ENCODE measurements around the gene HSPA12A. TPM values are rescaled to one million over a fixed set of nuclear protein-coding genes. Genes with fewer than 3 reads are reported as not detected.

Gene HSPA12A
- total and polyA plus RNA-seq, 9 of the 15 experiments (the other 6 are each of a cell fraction or from before 2014, with no cell fraction given): 0.01 to 0.18 (median 0.04) TPM; not detected in 4

- H3K27me3 ChIP-seq (ENCODE audit: control insufficient read depth in 2 of 2, insufficient read depth in 2 of 2, low read length in 2 of 2): peaks cover 0 to 30% of the 10 kb centered on the region in 2 experiments; a peak in 3 of 5 replicates
- no peaks in the 10 kb centered on the region for H4K20me1 ChIP-seq (replicated peaks; ENCODE audit: control insufficient read depth, insufficient read depth, low read length)
- TF ChIP-seq CC2D1A (IDR thresholded peaks at IDR 0.05): no peak
- TF ChIP-seq SREBF2 (CRISPR knock-in tag; IDR thresholded peaks at IDR 0.05): no peak
- no peak overlapping the region for H3K27ac ChIP-seq (ENCODE audit: extremely low read depth, low read depth, low read length)
- in situ Hi-C loops (cut with MboI): loop anchor here (25.0 kb wide), 1 partner anchor 111 kb away; no protein-coding TSS in a partner anchor
- DNase-seq (ENCODE audit: extremely low read depth in 1 of 4, low spot score in 3 of 4) (no peak), FAIRE-seq (no peak), ATAC-seq (no peak)
- ChIA-PET POLR2A (no interaction called here), CTCF (ENCODE audit: low intra/inter-chr PET ratio) (no interaction called here)
- no peak overlapping the region for H2AFZ ChIP-seq (ENCODE audit: low read depth, low read length)
- H3K4me3 ChIP-seq: no peak overlapping the region
- no TSS peak for BruUV-seq (replicated peaks)
- no peaks in the 10 kb centered on the region for H3K36me3 ChIP-seq (ENCODE audit: control insufficient read depth, insufficient read depth, low read length)
- no peak overlapping the region for H3K9ac ChIP-seq (ENCODE audit: insufficient read depth in 1 of 2, low read depth in 2 of 2, low read length in 2 of 2)
- intact Hi-C loops (cut with micrococcal nuclease): no loop called here
- no peak overlapping the region for H3K4me2 ChIP-seq (ENCODE audit: insufficient read depth, low read length)
- H3K9me3 ChIP-seq (replicated peaks; ENCODE audit: control insufficient read depth, insufficient read depth, low read depth, low read length): no peaks in the 10 kb centered on the region
- H3K9me1 ChIP-seq (ENCODE audit: control insufficient read depth, insufficient read depth, low read length): no peaks in the 10 kb centered on the region
- H3K4me1 ChIP-seq (replicated peaks in 1 of 2; ENCODE audit: control insufficient read depth in 2 of 2, insufficient read depth in 2 of 2, low read length in 2 of 2): no peaks in the 10 kb centered on the region
- WGBS (ENCODE audit: insufficient coverage, low coverage, missing lambda C conversion rate): 0% methylated on average over 11 of the region's 11 CpGs
- no peaks in the 10 kb centered on the region for H3K79me2 ChIP-seq (ENCODE audit: control insufficient read depth, insufficient read depth, low read length)
Measured at GRCh38 chr10:116676118-116676517, 66.2 kb downstream of the HSPA12A start.

GRCh38 chr10:116674901-116675423 is 67.4 kb downstream of the HSPA12A start:
- TF ChIP-seq ARID2 (IDR thresholded peaks at IDR 0.05) (no peak), HNRNPL (IDR thresholded peaks at IDR 0.05; ENCODE audit: low read depth, low read length) (no peak), GTF2A2 (tag; IDR thresholded peaks at IDR 0.05) (no peak), ZNF639 (CRISPR knock-in tag; conservative IDR thresholded peaks at IDR 0.05 in 1 of 2, IDR thresholded peaks at IDR 0.05 in 1 of 2) (no peak), ZNF696 (CRISPR knock-in tag; conservative IDR thresholded peaks at IDR 0.05) (no peak), NONO (IDR thresholded peaks at IDR 0.05; ENCODE audit: low read depth in 2 of 2, low read length in 1 of 2) (no peak)
- H3K9ac ChIP-seq (ENCODE audit: insufficient read depth in 1 of 2, low read depth in 2 of 2, low read length in 2 of 2): no peak overlapping the region
- no peak overlapping the region for H3K4me2 ChIP-seq (ENCODE audit: insufficient read depth, low read length)
- FAIRE-seq (no peak), ATAC-seq (no peak), DNase-seq (ENCODE audit: extremely low read depth in 1 of 4, low spot score in 3 of 4) (no peak)
- no peak overlapping the region for H2AFZ ChIP-seq (ENCODE audit: low read depth, low read length)
- no TSS peak for BruUV-seq (replicated peaks)
- H4K20me1 ChIP-seq (replicated peaks; ENCODE audit: control insufficient read depth, insufficient read depth, low read length): no peaks in the 10 kb centered on the region
- H3K4me3 ChIP-seq: no peak overlapping the region
- H3K9me1 ChIP-seq (ENCODE audit: control insufficient read depth, insufficient read depth, low read length): no peaks in the 10 kb centered on the region
- CTCF ChIA-PET (ENCODE audit: low intra/inter-chr PET ratio): no interaction called here
- H3K9me3 ChIP-seq (replicated peaks; ENCODE audit: control insufficient read depth, insufficient read depth, low read depth, low read length): no peaks in the 10 kb centered on the region
- intact Hi-C loops (cut with micrococcal nuclease) (no loop called here), in situ Hi-C loops (cut with MboI) (loop anchor here (25.0 kb wide), 1 partner anchor 112 kb away; no protein-coding TSS in a partner anchor)
- H3K27me3 ChIP-seq (ENCODE audit: control insufficient read depth in 2 of 2, insufficient read depth in 2 of 2, low read length in 2 of 2): peaks cover 0 to 36% of the 10 kb centered on the region in 2 experiments; a peak in 3 of 5 replicates
- H3K36me3 ChIP-seq (ENCODE audit: control insufficient read depth, insufficient read depth, low read length): no peaks in the 10 kb centered on the region
- H3K79me2 ChIP-seq (ENCODE audit: control insufficient read depth, insufficient read depth, low read length): no peaks in the 10 kb centered on the region
- H3K27ac ChIP-seq (ENCODE audit: extremely low read depth, low read depth, low read length): no peak overlapping the region
- 0% methylated on average over 20 of the region's 32 CpGs for WGBS (ENCODE audit: insufficient coverage, low coverage, missing lambda C conversion rate)
- peaks cover 0 to 3% of the 10 kb centered on the region in 2 experiments; a peak in 2 of 5 replicates for H3K4me1 ChIP-seq (replicated peaks in 1 of 2; ENCODE audit: control insufficient read depth in 2 of 2, insufficient read depth in 2 of 2, low read length in 2 of 2)
- POLR2A ChIA-PET: no interaction called here

Data from K562 (cell line).